ENCODE results near the gene NINL.

The NINL gene

DNA sequence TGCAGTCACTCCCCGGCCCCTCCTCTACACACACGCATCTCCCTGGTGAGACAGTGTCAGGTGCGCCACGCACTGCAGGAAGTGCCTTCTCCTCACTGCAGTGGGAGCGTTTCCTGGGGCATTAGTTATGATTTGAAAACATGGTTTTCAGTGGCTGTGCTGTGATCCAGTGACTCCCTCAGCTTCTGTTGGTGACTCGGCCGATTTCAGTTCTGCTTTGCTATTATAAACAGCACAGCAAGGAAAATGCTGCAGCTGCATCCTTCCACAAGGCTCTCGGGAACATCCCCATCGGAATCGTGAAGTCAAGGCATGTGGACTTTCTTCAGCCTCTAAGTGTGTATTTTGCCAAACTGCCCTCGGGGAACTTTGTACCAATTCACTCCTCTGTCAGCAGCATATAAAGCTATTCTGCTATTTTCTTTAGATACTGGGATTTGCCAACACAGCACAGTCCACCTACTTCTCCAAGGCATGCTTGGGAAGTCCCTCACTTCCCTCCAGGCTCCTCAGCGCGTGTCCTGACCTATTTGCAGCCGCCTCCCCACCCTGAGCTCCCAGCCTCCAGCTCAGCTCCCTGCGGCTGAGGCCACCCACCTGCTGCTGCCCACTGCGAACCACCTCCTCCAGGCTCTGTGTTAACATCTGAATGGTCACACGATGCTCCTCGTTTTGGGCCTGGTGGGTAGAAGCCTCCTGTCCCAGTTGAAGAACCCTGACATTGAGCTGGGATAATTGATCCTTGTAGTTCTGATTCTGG, 123.4 kb downstream of the NINL start:
- TF ChIP-seq MYC (IDR thresholded peaks at IDR 0.05; ENCODE audit: low read depth, low read length) (no peak), POLR2A (IDR thresholded peaks at IDR 0.05; ENCODE audit: extremely low read depth, insufficient read length) (no peak)
- TF ChIP-seq, protein P1, sequence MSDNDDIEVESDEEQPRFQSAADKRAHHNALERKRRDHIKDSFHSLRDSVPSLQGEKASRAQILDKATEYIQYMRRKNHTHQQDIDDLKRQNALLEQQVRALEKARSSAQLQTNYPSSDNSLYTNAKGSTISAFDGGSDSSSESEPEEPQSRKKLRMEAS (IDR thresholded peaks at IDR 0.05; ENCODE audit: low read depth, low read length), result no peak
- TF ChIP-seq, protein P2, sequence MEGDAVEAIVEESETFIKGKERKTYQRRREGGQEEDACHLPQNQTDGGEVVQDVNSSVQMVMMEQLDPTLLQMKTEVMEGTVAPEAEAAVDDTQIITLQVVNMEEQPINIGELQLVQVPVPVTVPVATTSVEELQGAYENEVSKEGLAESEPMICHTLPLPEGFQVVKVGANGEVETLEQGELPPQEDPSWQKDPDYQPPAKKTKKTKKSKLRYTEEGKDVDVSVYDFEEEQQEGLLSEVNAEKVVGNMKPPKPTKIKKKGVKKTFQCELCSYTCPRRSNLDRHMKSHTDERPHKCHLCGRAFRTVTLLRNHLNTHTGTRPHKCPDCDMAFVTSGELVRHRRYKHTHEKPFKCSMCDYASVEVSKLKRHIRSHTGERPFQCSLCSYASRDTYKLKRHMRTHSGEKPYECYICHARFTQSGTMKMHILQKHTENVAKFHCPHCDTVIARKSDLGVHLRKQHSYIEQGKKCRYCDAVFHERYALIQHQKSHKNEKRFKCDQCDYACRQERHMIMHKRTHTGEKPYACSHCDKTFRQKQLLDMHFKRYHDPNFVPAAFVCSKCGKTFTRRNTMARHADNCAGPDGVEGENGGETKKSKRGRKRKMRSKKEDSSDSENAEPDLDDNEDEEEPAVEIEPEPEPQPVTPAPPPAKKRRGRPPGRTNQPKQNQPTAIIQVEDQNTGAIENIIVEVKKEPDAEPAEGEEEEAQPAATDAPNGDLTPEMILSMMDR (IDR thresholded peaks at IDR 0.05; ENCODE audit: low read depth, low read length), result no peak
- peak; percentile 30 for DNase-seq (ENCODE audit: low read depth)
- no peak overlapping the region for H3K4me3 ChIP-seq (ENCODE audit: low read depth, low read length)

DNA sequence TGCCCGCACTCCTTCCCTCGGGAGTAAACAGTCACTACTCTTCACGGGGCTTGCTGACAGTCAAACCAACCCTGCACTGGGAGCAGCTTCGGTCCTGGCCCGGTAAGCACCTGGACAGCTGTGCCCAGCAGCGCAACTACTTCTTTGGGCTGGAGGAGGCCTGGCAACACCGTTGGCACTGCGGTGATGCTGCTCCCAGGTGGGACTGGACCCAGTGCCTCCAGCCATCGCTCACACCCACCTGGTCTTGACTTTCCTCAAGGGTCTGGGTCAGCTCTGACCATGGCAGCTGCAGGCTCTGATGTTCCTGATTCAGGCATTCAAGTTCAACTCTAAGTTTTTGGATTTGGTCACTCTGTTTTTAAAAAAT, 124.1 kb downstream of the NINL start:
- TF ChIP-seq, protein P2 (IDR thresholded peaks at IDR 0.05; ENCODE audit: low read depth, low read length), result no peak
- TF ChIP-seq POLR2A (IDR thresholded peaks at IDR 0.05; ENCODE audit: extremely low read depth, insufficient read length) (no peak), MYC (IDR thresholded peaks at IDR 0.05; ENCODE audit: low read depth, low read length) (no peak)
- TF ChIP-seq, protein P1 (IDR thresholded peaks at IDR 0.05; ENCODE audit: low read depth, low read length), result no peak
- H3K4me3 ChIP-seq (ENCODE audit: low read depth, low read length), result no peak overlapping the region

DNA sequence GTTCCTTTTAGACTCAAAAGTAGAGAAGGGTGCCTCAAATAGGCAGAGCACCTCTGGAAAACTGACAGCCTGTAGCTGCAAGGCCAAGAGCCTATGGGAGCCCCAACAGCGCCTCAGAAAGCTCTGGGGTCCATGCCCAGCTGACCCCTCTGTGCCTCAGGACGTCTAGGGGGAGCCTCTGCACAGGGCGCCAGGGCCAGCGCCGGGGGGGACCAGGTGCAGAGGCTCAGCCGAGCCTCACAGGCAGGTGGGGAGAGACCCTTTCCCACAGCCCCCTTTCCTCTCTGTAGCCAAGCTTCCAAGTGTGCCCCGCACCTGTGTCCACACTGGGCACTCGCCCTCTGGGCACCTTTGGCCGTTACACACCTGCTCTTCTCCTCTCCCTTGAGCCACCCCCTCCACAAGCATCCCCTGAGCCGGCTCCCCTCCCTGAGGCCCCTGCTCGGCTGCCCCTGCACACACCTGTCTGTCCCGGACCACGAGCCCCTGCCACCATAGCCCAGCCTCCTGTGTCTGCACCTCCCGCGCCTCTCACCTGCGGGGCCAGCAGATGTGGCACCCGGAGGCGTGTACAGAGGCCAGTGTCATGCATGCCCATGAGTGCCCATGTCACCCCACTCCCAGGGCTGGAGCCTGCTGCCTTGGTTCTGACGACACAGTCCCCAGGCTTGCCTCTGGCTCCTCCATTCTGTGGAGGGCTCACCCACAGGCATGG, 124.6 kb downstream of the NINL start:
- DNase-seq (ENCODE audit: low read depth), result no peak
- no peak overlapping the region for H3K4me3 ChIP-seq (ENCODE audit: low read depth, low read length)
- no peak for TF ChIP-seq MYC (IDR thresholded peaks at IDR 0.05; ENCODE audit: low read depth, low read length)
- TF ChIP-seq POLR2A (IDR thresholded peaks at IDR 0.05; ENCODE audit: extremely low read depth, insufficient read length), result no peak
- TF ChIP-seq, protein P1 (IDR thresholded peaks at IDR 0.05; ENCODE audit: low read depth, low read length), result no peak
- TF ChIP-seq, protein P2 (IDR thresholded peaks at IDR 0.05; ENCODE audit: low read depth, low read length), result no peak

More for the DNA sequence above, 124.1 kb downstream of the NINL start:
- no peak for DNase-seq (ENCODE audit: low read depth)

DNA sequence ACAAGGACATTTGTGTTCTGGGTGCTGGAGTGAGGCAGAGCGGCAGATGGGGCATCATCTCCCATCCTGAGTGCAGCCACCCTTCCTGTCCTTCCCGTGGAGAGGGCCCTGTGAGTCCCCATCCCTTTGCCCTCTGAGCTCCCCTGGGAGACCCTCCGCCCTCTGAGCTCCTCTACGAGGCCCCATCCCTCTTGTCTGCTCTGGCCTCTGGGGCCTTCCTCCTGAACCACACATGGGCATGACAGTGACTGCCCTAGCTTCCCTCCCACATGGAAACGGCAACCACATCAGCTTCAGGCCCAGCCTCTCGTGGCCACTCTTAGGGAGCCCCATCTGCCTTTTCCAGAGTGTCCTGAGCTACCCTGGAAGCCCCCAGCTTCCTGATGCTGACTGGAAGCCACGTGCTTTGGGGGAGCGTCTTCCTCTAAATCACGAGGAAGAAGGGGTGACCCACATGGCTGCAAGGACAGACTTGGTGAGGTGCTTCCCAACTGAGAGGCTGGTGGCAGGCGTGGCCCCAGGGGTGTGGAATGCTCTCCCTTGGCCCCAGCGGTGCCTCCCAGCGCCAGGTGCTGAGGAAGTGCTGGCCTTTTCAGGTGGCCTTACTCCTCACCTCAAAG, 125.3 kb downstream of the NINL start:
- TF ChIP-seq MYC (IDR thresholded peaks at IDR 0.05; ENCODE audit: low read depth, low read length) (no peak), POLR2A (IDR thresholded peaks at IDR 0.05; ENCODE audit: extremely low read depth, insufficient read length) (no peak)
- TF ChIP-seq, protein P2 (IDR thresholded peaks at IDR 0.05; ENCODE audit: low read depth, low read length), result no peak
- TF ChIP-seq, protein P1 (IDR thresholded peaks at IDR 0.05; ENCODE audit: low read depth, low read length), result no peak
- no peak overlapping the region for H3K4me3 ChIP-seq (ENCODE audit: low read depth, low read length)
- DNase-seq (ENCODE audit: low read depth), result peak; percentile 23

DNA sequence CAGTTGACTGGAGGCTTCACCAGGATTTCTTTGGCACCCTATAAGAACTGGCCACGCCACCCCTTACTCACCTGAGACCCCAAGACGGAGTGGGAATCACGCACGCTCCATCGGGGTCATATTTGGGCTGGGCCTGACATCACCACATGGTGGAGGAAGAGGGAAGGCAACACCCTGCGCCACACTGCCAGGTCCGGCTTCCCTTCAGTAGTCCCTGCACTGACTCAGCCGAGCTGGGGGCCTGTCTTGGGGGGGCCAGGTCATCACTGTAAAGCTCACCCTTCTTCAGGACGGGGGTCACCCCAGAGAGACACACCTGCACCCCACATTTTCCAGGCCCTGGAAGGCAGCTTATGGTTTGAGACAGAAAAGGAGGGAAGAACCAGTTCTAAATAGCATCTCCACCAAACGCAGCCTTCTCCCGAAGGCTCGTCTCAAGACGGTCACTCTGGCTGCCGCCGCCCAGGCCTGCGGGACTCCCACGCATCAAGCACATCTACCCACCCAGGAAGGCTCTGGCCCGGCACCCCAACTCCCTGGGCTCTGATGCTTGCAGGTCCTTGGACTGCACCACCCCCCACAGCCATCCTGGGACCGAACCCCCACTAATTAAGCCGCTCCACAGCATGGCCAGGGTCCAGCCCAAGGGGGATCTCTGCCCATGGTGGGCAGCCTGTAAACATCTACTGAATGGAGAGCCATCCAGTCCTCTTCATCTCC, 126.1 kb downstream of the NINL start:
- no peak for TF ChIP-seq MYC (IDR thresholded peaks at IDR 0.05; ENCODE audit: low read depth, low read length)
- TF ChIP-seq, protein P1 (IDR thresholded peaks at IDR 0.05; ENCODE audit: low read depth, low read length), result no peak

More for the DNA sequence above, 126.1 kb downstream of the NINL start:
- no peak overlapping the region for H3K4me3 ChIP-seq (ENCODE audit: low read depth, low read length)
- no peak for DNase-seq (ENCODE audit: low read depth)

All from NB4 (cell line).